ENCODE results near the gene CSNK1D.

Gene CSNK1D

GRCh38 chr17:82294064-82294773 is 20.7 kb upstream of the CSNK1D start:
- no peak for DNase-seq

- peak; percentile 75 for DNase-seq
Observed at GRCh38 chr17:82292251-82293154, 19.0 kb upstream of the CSNK1D start.

GRCh38 chr17:82291582-82292250 is 18.2 kb upstream of the CSNK1D start:
- no peak for DNase-seq

DNA sequence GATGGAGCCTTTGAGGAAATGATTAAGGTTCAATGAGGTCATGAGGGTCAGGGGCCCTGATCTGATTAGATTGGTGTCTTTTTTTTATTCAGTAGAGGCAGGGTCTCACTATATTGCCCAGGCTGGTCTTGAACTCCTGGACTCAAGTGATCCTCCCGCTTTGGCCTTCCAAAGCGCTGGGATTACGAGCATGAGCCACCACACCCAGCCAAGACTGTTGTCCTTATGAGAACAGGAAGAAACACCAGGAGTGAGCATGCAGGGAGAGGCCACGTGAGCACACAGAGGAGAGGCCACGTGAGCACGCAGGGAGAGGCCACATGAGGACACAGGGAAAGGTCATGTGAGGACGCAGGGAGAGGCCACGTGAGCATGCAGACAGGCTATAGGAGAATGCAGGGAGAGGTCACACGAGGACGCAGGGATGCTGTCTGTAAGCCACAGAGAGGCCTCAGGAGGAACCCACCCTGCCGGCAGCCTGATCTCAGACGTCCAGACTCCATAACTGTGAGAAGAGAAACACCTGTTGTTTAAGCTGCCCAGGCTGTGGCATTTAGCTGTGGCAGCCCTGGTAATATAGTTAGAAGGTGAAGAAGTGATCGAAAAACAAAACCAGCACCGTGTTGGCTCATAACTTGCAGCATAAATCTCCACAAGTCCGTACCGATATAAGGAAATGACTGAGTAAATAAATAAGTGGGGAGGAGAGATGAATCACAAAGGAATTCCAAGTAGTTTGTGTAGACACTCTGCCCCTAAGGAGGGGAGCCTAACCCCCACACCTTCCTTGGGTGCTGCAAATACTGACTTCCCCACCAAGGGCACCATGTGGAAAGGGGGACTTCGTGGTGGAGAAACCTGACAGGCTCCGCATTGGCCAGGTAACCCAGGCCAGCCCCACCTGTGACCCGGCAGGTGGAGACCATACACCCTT is 14.6 kb upstream of the CSNK1D start:
- DNase-seq: no peak

GRCh38 chr17:82287013-82287867 is 13.7 kb upstream of the CSNK1D start:
- no peak for DNase-seq

DNA sequence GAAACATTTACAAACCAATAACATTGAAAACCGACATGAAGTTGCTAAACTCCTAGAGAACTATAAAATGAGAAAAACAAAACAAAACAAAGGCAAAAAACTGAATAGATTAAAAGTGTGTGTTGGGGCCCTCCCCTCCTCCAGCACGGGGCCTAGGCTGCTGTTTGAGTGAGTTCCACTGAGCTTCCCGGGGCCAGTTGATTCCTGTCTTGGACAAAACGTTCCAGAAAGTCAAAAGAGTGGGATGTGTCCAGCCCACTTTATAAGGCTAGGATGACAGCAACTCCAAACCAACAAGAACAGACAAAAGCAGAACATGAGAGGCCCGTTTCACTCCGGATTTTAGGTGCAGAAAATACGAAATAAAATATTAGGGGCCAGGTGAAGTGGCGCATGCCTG is 11.6 kb upstream of the CSNK1D start:
- DNase-seq: no peak

DNA sequence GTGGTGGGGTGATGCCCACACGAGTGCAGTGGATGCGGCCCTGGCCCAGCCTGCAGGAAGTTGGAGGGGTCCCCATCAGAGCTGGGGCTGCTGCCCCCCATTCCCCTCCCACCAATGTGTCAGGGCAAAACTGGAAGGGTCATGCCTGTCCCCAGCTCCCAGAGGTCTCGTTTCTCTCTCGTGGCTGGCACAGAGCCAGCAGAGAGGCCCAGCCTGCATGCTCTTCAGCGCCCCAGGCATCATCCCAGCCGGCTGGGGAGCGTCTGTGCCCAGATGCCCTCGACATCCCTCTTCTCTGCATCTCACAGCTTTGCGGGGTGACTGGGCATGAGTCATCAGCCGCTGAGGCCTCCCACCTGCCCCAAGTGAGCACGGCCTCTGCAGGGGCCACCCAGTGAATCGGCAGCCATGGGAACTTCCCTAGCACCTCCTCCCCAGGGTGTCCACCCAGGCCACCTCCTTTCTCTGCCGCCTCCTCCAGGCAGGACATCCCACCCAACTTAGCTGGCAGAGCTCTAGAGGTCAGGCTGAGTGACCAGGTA is 9.8 kb upstream of the CSNK1D start:
- no peak for DNase-seq

- DNase-seq: no peak
Observed at GRCh38 chr17:82282239-82283207, 9.0 kb upstream of the CSNK1D start.

GRCh38 chr17:82281502-82282238 is 8.2 kb upstream of the CSNK1D start:
- DNase-seq: no peak

DNA sequence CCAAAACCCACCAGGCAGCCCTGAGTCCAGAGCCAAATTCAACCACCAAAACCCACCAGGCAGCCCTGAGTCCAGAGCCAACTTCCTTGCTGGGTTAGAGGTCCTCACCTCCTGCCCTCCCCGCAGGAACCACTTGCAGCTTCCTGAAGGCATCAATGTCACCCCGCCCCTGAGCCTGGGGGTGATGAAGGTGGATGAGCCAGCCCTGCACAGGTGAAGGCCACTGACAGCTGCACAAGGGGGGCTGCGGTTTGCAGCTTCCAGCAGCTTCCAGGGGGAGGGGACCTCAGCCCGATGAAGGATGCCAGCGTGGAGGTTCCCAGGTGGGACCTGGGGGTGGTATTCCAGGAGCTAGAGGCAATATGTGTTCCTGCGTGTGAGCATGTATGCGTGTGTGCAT is 7.6 kb upstream of the CSNK1D start:
- no peak for DNase-seq

- no peak for DNase-seq
Observed at GRCh38 chr17:82280537-82280936, 7.0 kb upstream of the CSNK1D start.

- DNase-seq: no peak
Observed at GRCh38 chr17:82278786-82279391, 5.4 kb upstream of the CSNK1D start.

- no peak for DNase-seq
Observed at GRCh38 chr17:82278308-82278707, 4.8 kb upstream of the CSNK1D start.

- no peak for DNase-seq
Observed at GRCh38 chr17:82277851-82278250, 4.4 kb upstream of the CSNK1D start.

DNA sequence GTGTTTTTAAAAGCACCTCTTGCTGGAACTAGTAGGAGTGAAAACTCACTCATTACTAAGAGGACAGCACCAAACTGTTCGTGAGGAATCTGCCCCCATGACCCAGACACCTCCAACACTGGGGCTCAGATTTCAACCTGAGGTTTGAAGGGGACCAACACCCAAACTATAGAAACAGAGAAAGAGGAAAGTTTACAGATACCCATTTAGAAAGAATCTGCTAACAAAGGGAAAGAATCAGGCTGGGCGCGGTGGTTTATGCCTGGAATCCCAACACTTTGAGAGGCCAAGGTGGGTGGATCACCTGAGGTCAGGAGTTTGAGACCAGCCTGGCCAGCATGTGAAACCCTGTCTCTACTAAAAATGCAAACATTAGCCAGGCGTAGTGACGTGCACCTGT is 3.4 kb upstream of the CSNK1D start:
- DNase-seq: no peak

DNA sequence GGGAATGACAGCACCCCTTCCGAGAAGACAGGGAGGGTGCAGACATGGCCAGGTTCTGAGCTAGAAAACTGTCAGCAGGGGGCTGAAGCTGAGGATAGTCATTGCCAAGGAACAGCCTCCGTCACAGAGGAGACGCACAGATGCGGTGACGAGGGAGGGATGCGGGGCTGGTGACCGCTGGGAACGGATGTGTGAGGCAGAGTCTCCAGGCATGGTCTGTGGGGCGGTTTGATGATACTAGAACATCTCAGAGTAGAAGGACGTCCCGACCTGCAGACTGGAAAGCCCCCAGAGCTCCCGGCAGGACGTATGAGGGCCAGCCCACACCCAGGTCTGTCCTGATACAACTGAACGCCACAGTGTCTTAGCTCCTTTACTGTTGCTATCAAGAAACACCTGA is 1.8 kb upstream of the CSNK1D start:
- DNase-seq: no peak

DNA sequence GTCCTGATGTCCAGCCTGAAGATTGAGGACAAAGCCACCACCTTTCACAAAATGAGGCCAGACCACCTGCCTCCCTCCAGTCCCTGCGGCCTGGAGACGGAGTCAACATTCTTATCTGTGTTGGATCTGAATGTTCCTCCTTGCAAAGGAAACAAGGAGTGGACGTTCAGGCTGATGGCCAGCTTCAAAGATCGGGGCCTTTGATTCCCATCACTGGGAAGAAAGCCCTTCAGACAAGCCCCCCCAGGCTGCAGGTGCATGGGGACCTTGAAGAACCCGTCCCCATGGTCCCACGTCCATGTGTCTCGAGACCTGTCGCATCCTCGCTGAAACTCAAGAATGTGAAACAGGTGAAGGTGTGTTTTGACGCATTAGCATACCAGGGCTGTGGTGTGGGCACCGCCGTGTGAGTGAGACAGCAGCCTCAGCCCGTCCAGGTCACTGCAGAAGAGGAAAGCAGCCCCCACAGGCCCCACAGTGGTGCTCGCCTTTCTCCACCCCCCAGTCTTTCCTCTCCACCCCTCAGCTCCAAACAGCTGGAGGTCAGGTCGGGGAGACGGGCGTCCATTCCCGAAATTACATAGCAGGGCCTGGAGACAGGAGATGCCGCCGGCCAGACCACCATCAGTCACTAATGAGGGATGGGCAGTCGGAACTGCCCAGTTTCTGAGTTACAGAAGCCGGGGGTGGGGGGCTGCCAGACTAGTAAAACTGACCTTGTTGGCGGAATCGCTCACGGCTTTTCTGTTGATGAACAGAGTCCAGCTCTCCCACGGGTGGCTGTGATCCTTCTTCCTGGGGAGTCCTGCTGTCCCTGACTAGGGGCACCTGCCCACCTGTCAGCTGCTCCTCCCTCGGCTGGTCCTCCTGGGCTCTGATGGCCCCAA is 877 bp upstream of the CSNK1D start:
- DNase-seq: no peak
